ENCODE data around the gene MAP3K14.

Gene MAP3K14

DNA sequence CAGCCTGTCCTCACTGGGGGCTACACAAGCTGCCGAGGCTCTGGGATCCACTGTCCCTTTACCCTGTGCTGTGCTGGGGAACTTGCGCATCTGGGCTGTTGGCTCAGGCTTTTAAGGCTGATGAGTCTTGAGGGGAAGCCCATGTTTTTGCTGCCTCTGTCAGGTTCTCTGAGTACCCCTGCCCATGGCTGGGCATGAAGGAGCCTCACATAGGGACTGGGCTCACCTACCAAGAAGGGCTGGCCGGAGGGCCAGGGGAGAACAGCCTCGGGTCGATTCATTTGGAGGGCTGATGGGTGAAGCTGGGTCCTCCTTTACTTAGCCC lies 80.6 kb downstream of the MAP3K14 start:
- no peak overlapping the region for H3K4me3 ChIP-seq (ENCODE audit: low read length, poor library complexity, severe bottlenecking)
- H3K9ac ChIP-seq (ENCODE audit: low read depth, low read length, poor library complexity, severe bottlenecking), result no peak overlapping the region
- TF ChIP-seq EZH2phosphoT487 (IDR thresholded peaks at IDR 0.05; ENCODE audit: borderline replicate concordance), result no peak
- TF ChIP-seq, protein P1, sequence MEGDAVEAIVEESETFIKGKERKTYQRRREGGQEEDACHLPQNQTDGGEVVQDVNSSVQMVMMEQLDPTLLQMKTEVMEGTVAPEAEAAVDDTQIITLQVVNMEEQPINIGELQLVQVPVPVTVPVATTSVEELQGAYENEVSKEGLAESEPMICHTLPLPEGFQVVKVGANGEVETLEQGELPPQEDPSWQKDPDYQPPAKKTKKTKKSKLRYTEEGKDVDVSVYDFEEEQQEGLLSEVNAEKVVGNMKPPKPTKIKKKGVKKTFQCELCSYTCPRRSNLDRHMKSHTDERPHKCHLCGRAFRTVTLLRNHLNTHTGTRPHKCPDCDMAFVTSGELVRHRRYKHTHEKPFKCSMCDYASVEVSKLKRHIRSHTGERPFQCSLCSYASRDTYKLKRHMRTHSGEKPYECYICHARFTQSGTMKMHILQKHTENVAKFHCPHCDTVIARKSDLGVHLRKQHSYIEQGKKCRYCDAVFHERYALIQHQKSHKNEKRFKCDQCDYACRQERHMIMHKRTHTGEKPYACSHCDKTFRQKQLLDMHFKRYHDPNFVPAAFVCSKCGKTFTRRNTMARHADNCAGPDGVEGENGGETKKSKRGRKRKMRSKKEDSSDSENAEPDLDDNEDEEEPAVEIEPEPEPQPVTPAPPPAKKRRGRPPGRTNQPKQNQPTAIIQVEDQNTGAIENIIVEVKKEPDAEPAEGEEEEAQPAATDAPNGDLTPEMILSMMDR (conservative IDR thresholded peaks at IDR 0.05; ENCODE audit: low read length), result no peak
- H3K27me3 ChIP-seq (ENCODE audit: insufficient read depth, low read length, poor library complexity, severe bottlenecking), result no peaks in the 10 kb centered on the region
- peaks cover 40% of the 10 kb centered on the region for H4K20me1 ChIP-seq (ENCODE audit: insufficient read depth, low read length, poor library complexity, severe bottlenecking)
- peaks cover 4% of the 10 kb centered on the region for H3K4me1 ChIP-seq (ENCODE audit: insufficient read depth, low read length, poor library complexity, severe bottlenecking)
- peaks cover 36% of the 10 kb centered on the region for H3K79me2 ChIP-seq (ENCODE audit: insufficient read depth, low read length)
- H2AFZ ChIP-seq (ENCODE audit: low read length), result no peak overlapping the region
- H3K9me2 ChIP-seq (replicated peaks; ENCODE audit: low read depth, low read length), result no peaks in the 10 kb centered on the region
- no peaks in the 10 kb centered on the region for H3F3A ChIP-seq (ENCODE audit: low read depth)
- no peak overlapping the region for H3K4me2 ChIP-seq (ENCODE audit: low read depth, low read length, poor library complexity, severe bottlenecking)
- H3K9me3 ChIP-seq (ENCODE audit: insufficient read depth, low read depth, low read length), result no peaks in the 10 kb centered on the region
- H3K36me3 ChIP-seq (ENCODE audit: insufficient read depth, low read length), result peaks cover 86% of the 10 kb centered on the region; the same call in 1 of the 2 replicates

DNA sequence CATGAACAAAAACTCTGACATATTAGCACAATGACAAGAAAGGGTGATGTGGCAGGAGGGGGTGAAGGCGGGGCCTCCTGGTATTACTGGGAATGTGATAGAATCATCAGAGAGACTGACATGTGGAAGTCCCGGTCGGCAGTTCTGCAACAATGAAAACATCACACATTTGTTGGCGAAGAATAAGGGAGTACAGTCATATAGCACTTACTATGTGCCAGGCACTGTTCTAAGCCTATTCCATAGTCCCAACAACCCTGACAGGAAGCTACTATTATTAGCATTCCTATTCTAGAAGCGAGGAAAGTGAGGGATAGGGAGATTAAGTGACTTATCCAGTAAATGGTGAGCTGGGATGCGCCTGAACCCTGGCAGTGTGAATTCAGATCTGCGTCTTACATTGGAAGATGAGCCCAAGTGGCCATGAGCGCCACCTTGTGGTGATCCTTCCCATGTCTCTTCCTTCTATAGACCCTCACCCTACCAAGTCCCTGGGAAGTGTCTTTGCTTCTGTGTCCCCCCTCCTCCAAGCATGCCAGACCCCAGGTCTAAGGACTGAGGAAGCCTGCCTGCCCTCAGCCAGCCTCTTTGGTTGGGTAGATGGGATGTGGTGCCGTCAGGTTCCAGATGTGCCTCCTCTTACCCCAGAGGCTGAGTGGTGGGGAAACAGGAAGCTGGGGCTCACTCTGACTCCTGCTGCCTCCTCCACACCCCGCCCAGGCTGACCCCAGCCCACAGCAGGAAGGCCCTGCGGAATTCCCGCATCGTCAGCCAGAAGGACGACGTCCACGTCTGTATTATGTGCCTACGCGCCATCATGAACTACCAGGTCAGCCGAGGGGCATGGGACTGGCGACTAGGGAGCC lies 81.2 kb downstream of the MAP3K14 start:
- TF ChIP-seq, protein P1 (conservative IDR thresholded peaks at IDR 0.05; ENCODE audit: low read length), result peak; percentile 80
- no peak for TF ChIP-seq EZH2phosphoT487 (IDR thresholded peaks at IDR 0.05; ENCODE audit: borderline replicate concordance)
- peaks cover 9% of the 10 kb centered on the region for H3K4me1 ChIP-seq (ENCODE audit: insufficient read depth, low read length, poor library complexity, severe bottlenecking)
- no peak overlapping the region for H3K4me3 ChIP-seq (ENCODE audit: low read length, poor library complexity, severe bottlenecking)
- H3K36me3 ChIP-seq (ENCODE audit: insufficient read depth, low read length), result peaks cover 80% of the 10 kb centered on the region; the same call in 1 of the 2 replicates
- H3K27me3 ChIP-seq (ENCODE audit: insufficient read depth, low read length, poor library complexity, severe bottlenecking), result no peaks in the 10 kb centered on the region
- H4K20me1 ChIP-seq (ENCODE audit: insufficient read depth, low read length, poor library complexity, severe bottlenecking), result peaks cover 46% of the 10 kb centered on the region
- no peak overlapping the region for H3K4me2 ChIP-seq (ENCODE audit: low read depth, low read length, poor library complexity, severe bottlenecking)
- H3F3A ChIP-seq (ENCODE audit: low read depth), result no peaks in the 10 kb centered on the region
- H3K9me3 ChIP-seq (ENCODE audit: insufficient read depth, low read depth, low read length), result no peaks in the 10 kb centered on the region
- H2AFZ ChIP-seq (ENCODE audit: low read length), result no peak overlapping the region
- peaks cover 42% of the 10 kb centered on the region for H3K79me2 ChIP-seq (ENCODE audit: insufficient read depth, low read length)
- no peak overlapping the region for H3K9ac ChIP-seq (ENCODE audit: low read depth, low read length, poor library complexity, severe bottlenecking)
- no peaks in the 10 kb centered on the region for H3K9me2 ChIP-seq (replicated peaks; ENCODE audit: low read depth, low read length)

DNA sequence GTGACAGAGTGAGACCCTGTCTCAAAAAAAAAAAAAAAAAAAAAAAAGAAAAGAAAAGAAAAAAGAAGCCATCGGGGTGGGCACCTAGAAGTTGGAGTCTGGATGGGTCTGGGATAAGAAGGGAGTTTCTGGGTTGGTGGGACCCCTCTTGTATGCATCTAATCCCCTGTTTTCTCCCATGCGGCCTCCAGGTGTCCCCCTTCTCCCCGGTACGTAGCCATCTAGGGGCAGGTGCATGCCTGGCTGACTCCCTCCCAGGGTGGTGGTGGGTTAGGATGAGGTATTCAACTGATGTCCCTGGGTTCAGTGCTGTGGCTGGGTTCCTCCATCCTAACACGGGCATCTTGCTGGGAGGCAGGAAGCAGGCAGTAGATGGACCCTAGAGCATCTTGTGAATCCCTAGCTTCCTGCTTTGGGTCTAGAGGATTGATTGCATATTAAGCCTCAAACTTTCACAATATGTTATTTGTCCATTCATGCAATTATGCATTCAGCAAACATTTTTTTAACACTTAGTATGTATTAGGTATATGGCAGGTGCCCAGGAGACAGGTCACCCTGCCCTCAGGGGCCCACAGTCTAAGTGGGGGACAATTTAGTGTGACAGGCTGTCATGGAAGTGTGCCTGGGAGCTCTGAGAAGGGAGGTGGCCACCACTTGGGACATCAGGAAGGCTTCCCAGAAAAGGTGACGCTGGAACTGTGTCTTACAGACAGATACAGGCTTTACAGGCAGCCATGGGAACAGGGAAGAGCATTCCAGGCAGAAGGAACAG lies 82.0 kb downstream of the MAP3K14 start:
- Histone ChIP-seq H3K4me1 (ENCODE audit: insufficient read depth, low read length, poor library complexity, severe bottlenecking) (peaks cover 18% of the 10 kb centered on the region), H3K4me2 (ENCODE audit: low read depth, low read length, poor library complexity, severe bottlenecking) (no peak overlapping the region), H3K79me2 (ENCODE audit: insufficient read depth, low read length) (peaks cover 50% of the 10 kb centered on the region)

More for the DNA sequence above, 82.0 kb downstream of the MAP3K14 start:
- peaks cover 73% of the 10 kb centered on the region; the same call in 1 of the 2 replicates for H3K36me3 ChIP-seq (ENCODE audit: insufficient read depth, low read length)
- no peaks in the 10 kb centered on the region for H3F3A ChIP-seq (ENCODE audit: low read depth)
- H2AFZ ChIP-seq (ENCODE audit: low read length), result no peak overlapping the region
- H3K4me3 ChIP-seq (ENCODE audit: low read length, poor library complexity, severe bottlenecking), result no peak overlapping the region
- H3K9ac ChIP-seq (ENCODE audit: low read depth, low read length, poor library complexity, severe bottlenecking), result no peak overlapping the region
- no peak for TF ChIP-seq EZH2phosphoT487 (IDR thresholded peaks at IDR 0.05; ENCODE audit: borderline replicate concordance)
- TF ChIP-seq, protein P1 (conservative IDR thresholded peaks at IDR 0.05; ENCODE audit: low read length), result peak; percentile 67
- no peaks in the 10 kb centered on the region for H3K27me3 ChIP-seq (ENCODE audit: insufficient read depth, low read length, poor library complexity, severe bottlenecking)
- H3K9me3 ChIP-seq (ENCODE audit: insufficient read depth, low read depth, low read length), result no peaks in the 10 kb centered on the region
- H3K9me2 ChIP-seq (replicated peaks; ENCODE audit: low read depth, low read length), result no peaks in the 10 kb centered on the region
- peaks cover 54% of the 10 kb centered on the region for H4K20me1 ChIP-seq (ENCODE audit: insufficient read depth, low read length, poor library complexity, severe bottlenecking)
